Naive thymus-derived CD4-positive, alpha-beta T cell (primary cell): ENCODE results near the gene HDAC4. TPM values are rescaled to one million over a fixed set of nuclear protein-coding genes. Genes with fewer than 3 reads are reported as not detected.

Experiments used
- ATAC-seq: fragments of 150-1000 bp; cut with Tn5 transposase; 2 replicates; pipeline ENCODE4 v1.10.0; 2021; ENCODE audit warnings: mild to moderate bottlenecking, moderate library complexity
- CTCF ChIA-PET: fragments of 350-600 bp; sonication (Branson Sonifier 250); formaldehyde crosslinking; loops from one replicate; lab custom pipeline; 2021; ENCODE audit warnings: antibody characterized with exemption; lab: Charles Lee
- POLR2A ChIA-PET: fragments of 350-600 bp; sonication (Branson Sonifier 250); formaldehyde crosslinking; loops from one replicate; lab custom pipeline; 2021; ENCODE audit warnings: antibody characterized with exemption, inconsistent platforms; lab: Charles Lee
- DNase-seq, 9 donors: peaks; one replicate each; pipeline versions ENCODE4 v3.0.0 to v3.0.0-alpha.2; 2020 to 2022; ENCODE audit warnings: mixed read lengths in 1 of 9
- H3K27ac ChIP-seq: one replicate; pipeline ENCODE4 v1.7.0; 2013; ENCODE audit warnings: mild to moderate bottlenecking, low read depth, low read length, moderate library complexity
- H3K27me3 ChIP-seq, 2 donors: one replicate each; pipeline ENCODE4 v1.7.0; 2013; ENCODE audit warnings: low read length in 2 of 2, mild to moderate bottlenecking in 2 of 2, moderate library complexity in 2 of 2; ENCODE audit not compliant: control insufficient read depth in 2 of 2, insufficient read depth in 2 of 2
- H3K36me3 ChIP-seq, 3 experiments: 1 replicate in 2 of 3; 2 replicates in 1 of 3; pipeline ENCODE4 v1.7.0; 2013; ENCODE audit warnings: low read length in 3 of 3, mild to moderate bottlenecking in 3 of 3, moderate library complexity in 1 of 3; ENCODE audit not compliant: insufficient read depth in 3 of 3, control insufficient read depth in 2 of 3
- H3K4me1 ChIP-seq, 2 donors: one replicate each; pipeline ENCODE4 v1.7.0; 2013; ENCODE audit warnings: low read length in 2 of 2, mild to moderate bottlenecking in 2 of 2, moderate library complexity in 1 of 2; ENCODE audit not compliant: control insufficient read depth in 2 of 2, insufficient read depth in 2 of 2
- H3K4me3 ChIP-seq: 2 replicates; pipeline ENCODE4 v1.7.0; 2013; ENCODE audit warnings: mild to moderate bottlenecking, low read length
- H3K9me3 ChIP-seq, 3 experiments: 1 replicate in 2 of 3; 2 replicates in 1 of 3; pipeline ENCODE4 v1.7.0; 2013; ENCODE audit warnings: low read length in 3 of 3; ENCODE audit not compliant: control insufficient read depth in 2 of 3
- H3K27ac Mint-ChIP-seq, 9 donors: one replicate each; pipeline ENCODE4 v1.8.0; 2020 to 2022; ENCODE audit warnings: mixed read lengths in 9 of 9, mild to moderate bottlenecking in 8 of 9, moderate library complexity in 5 of 9, inconsistent platforms in 2 of 9
- H3K27me3 Mint-ChIP-seq, 5 donors: one replicate each; pipeline ENCODE4 v1.8.0; 2021 to 2022; ENCODE audit warnings: mixed read lengths in 5 of 5, mild to moderate bottlenecking in 1 of 5
- H3K36me3 Mint-ChIP-seq, 5 donors: one replicate each; pipeline ENCODE4 v1.8.0; 2020 to 2022; ENCODE audit warnings: mixed read lengths in 5 of 5, mild to moderate bottlenecking in 3 of 5, inconsistent platforms in 1 of 5
- H3K4me1 Mint-ChIP-seq, 7 donors: one replicate each; pipeline ENCODE4 v1.8.0; 2020 to 2022; ENCODE audit warnings: mixed read lengths in 7 of 7, mild to moderate bottlenecking in 3 of 7, inconsistent platforms in 1 of 7
- H3K4me3 Mint-ChIP-seq, 10 donors: one replicate each; pipeline ENCODE4 v1.8.0; 2020 to 2022; ENCODE audit warnings: mild to moderate bottlenecking in 10 of 10, mixed read lengths in 10 of 10, moderate library complexity in 6 of 10, inconsistent platforms in 2 of 10
- H3K9me3 Mint-ChIP-seq, 11 donors: one replicate each; pipeline ENCODE4 v1.8.0; 2020 to 2022; ENCODE audit warnings: mixed read lengths in 11 of 11, mild to moderate bottlenecking in 4 of 11, inconsistent platforms in 1 of 11, moderate library complexity in 1 of 11
- intact Hi-C, 2 donors: fragments of 100-400 bp; cut with micrococcal nuclease; formaldehyde crosslinking; loops; one replicate each; pipeline ENCODE4 v1.15.1; 2023
- polyA plus RNA-seq, 2 donors: library from polyadenylated mRNA; unstranded; fragments of 300-500 nt; fragmentation: Illumina TruSeq; gene quantifications; one replicate each; pipeline ENCODE4 v1.2.3, GENCODE V29; 2021
- total RNA-seq, 6 experiments: library from RNA in 5 of 6; stranded (reverse) in 5 of 6; gene quantifications; 1 replicate in 5 of 6; 2 replicates in 1 of 6; pipeline ENCODE4 v1.2.3 and lab custom pipeline; 2021 to 2026

Gene HDAC4
- total and polyA plus RNA-seq, 7 experiments from 2014 or later, result 7.4 to 101 (median 55.3) TPM

- H3K27me3 Mint-ChIP-seq, result no peaks in the 10 kb centered on the region
- ATAC-seq, result no peak
- peaks cover 17 to 29% (median 22%) of the 10 kb centered on the region in 7 donors for H3K4me1 Mint-ChIP-seq
- H3K27ac ChIP-seq, result no peak overlapping the region
- peaks cover 4 to 55% (median 32%) of the 10 kb centered on the region in 5 donors for H3K36me3 Mint-ChIP-seq
- H3K27ac Mint-ChIP-seq, result peak overlapping the region in 4 of 9 donors; percentile 14 to 53 (median 21)
- peaks cover 0 to 5% of the 10 kb centered on the region in 2 donors for H3K4me1 ChIP-seq
- H3K27me3 ChIP-seq, result no peaks in the 10 kb centered on the region
- peak in 1 of 9 donors; percentile 9 for DNase-seq
- POLR2A ChIA-PET, result interaction anchor here (0.6 to 0.9 kb wide), 2 partner anchors 8 to 55 kb away, joined by 3 read pairs; no protein-coding TSS in a partner anchor
- no peak overlapping the region for H3K4me3 ChIP-seq
- H3K36me3 ChIP-seq, result peaks cover 0 to 56% (median under 1%) of the 10 kb centered on the region in 3 experiments
- intact Hi-C loops, result no loop called here
- CTCF ChIA-PET, result no interaction called here
- no peak overlapping the region for H3K4me3 Mint-ChIP-seq
- H3K9me3 ChIP-seq, result no peaks in the 10 kb centered on the region
- peaks cover 0 to 3% (median 0%) of the 10 kb centered on the region in 11 donors for H3K9me3 Mint-ChIP-seq
Measured at GRCh38 chr2:239160226-239161143, 240.3 kb downstream of the HDAC4 start.

GRCh38 chr2:239159476-239159911, 241.3 kb downstream of the HDAC4 start:
- Mint-ChIP-seq H3K4me1 (peaks cover 8 to 21% (median 12%) of the 10 kb centered on the region in 7 donors), H3K27ac (peak overlapping the region in 5 of 9 donors; percentile 21 to 70 (median 47)), H3K4me3 (no peak overlapping the region), H3K27me3 (no peaks in the 10 kb centered on the region), H3K36me3 (peaks cover 4 to 64% (median 40%) of the 10 kb centered on the region in 5 donors), H3K9me3 (peaks cover 0 to 3% (median 0%) of the 10 kb centered on the region in 11 donors)
- DNase-seq, result peak in 1 of 9 donors; percentile 16
- ChIA-PET POLR2A (no interaction called here), CTCF (no interaction called here)
- no peak for ATAC-seq
- Histone ChIP-seq H3K27me3 (no peaks in the 10 kb centered on the region), H3K9me3 (no peaks in the 10 kb centered on the region), H3K36me3 (peaks cover 0 to 66% (median 6%) of the 10 kb centered on the region in 3 experiments), H3K4me3 (no peak overlapping the region), H3K27ac (no peak overlapping the region), H3K4me1 (peaks cover 0 to 5% of the 10 kb centered on the region in 2 donors)
- intact Hi-C loops, result no loop called here

GRCh38 chr2:239158641-239159475, 242.0 kb downstream of the HDAC4 start:
- ATAC-seq (peak; percentile 37), DNase-seq (peak in 1 of 9 donors; percentile 12)
- Histone ChIP-seq H3K36me3 (peaks cover 0 to 72% (median 6%) of the 10 kb centered on the region in 3 experiments), H3K9me3 (no peaks in the 10 kb centered on the region), H3K27ac (no peak overlapping the region), H3K4me3 (no peak overlapping the region), H3K27me3 (no peaks in the 10 kb centered on the region), H3K4me1 (peaks cover 0 to 5% of the 10 kb centered on the region in 2 donors)
- Mint-ChIP-seq H3K27me3 (no peaks in the 10 kb centered on the region), H3K9me3 (peaks cover 0 to 3% (median 0%) of the 10 kb centered on the region in 11 donors), H3K27ac (peak overlapping the region in 5 of 9 donors; percentile 13 to 56 (median 46)), H3K4me3 (no peak overlapping the region), H3K4me1 (peaks cover 2 to 15% (median 7%) of the 10 kb centered on the region in 7 donors), H3K36me3 (peaks cover 4 to 70% (median 47%) of the 10 kb centered on the region in 5 donors)
- intact Hi-C loops, result no loop called here
- ChIA-PET POLR2A (no interaction called here), CTCF (no interaction called here)

- Histone ChIP-seq H3K4me1 (no peaks in the 10 kb centered on the region), H3K27me3 (no peaks in the 10 kb centered on the region), H3K27ac (no peak overlapping the region), H3K4me3 (no peak overlapping the region), H3K36me3 (peaks cover 0 to 72% (median 6%) of the 10 kb centered on the region in 3 experiments), H3K9me3 (no peaks in the 10 kb centered on the region)
- H3K4me3 Mint-ChIP-seq, result no peak overlapping the region
- H3K27ac Mint-ChIP-seq, result peak overlapping the region in 3 of 9 donors; percentile 21 to 28 (median 26)
- peaks cover 8 to 73% (median 52%) of the 10 kb centered on the region in 5 donors for H3K36me3 Mint-ChIP-seq
- CTCF ChIA-PET, result no interaction called here
- H3K9me3 Mint-ChIP-seq, result peaks cover 0 to 3% (median 0%) of the 10 kb centered on the region in 11 donors
- H3K27me3 Mint-ChIP-seq, result no peaks in the 10 kb centered on the region
- intact Hi-C loops, result no loop called here
- H3K4me1 Mint-ChIP-seq, result peaks cover under 1 to 12% (median 6%) of the 10 kb centered on the region in 7 donors
- no peak for ATAC-seq
- POLR2A ChIA-PET, result no interaction called here
- no peak for DNase-seq
Measured at GRCh38 chr2:239157771-239158170, 243.0 kb downstream of the HDAC4 start.

- H3K4me1 ChIP-seq, result no peaks in the 10 kb centered on the region
- peaks cover 8 to 73% (median 56%) of the 10 kb centered on the region in 5 donors for H3K36me3 Mint-ChIP-seq
- CTCF ChIA-PET, result no interaction called here
- no peaks in the 10 kb centered on the region for H3K27me3 ChIP-seq
- no peak overlapping the region for H3K4me3 ChIP-seq
- no peak overlapping the region for H3K27ac ChIP-seq
- ATAC-seq, result no peak
- no peak overlapping the region for H3K4me3 Mint-ChIP-seq
- H3K36me3 ChIP-seq, result peaks cover 0 to 72% (median 6%) of the 10 kb centered on the region in 3 experiments
- H3K9me3 ChIP-seq, result no peaks in the 10 kb centered on the region
- H3K27me3 Mint-ChIP-seq, result no peaks in the 10 kb centered on the region
- DNase-seq, result no peak
- H3K9me3 Mint-ChIP-seq, result peaks cover 0 to 3% (median 0%) of the 10 kb centered on the region in 11 donors
- peaks cover 3 to 15% (median 9%) of the 10 kb centered on the region in 7 donors for H3K4me1 Mint-ChIP-seq
- peak overlapping the region in 2 of 9 donors; percentile 25 to 28 for H3K27ac Mint-ChIP-seq
- intact Hi-C loops, result no loop called here
- POLR2A ChIA-PET, result interaction anchor here (0.7 kb wide), 1 partner anchor 9 kb away, joined by 4 read pairs; no protein-coding TSS in a partner anchor
Measured at GRCh38 chr2:239157269-239157668, 243.6 kb downstream of the HDAC4 start.
